ENCODE data around the gene SND1.

- TF ChIP-seq CTCF (IDR thresholded peaks at IDR 0.05) (no peak), POLR2A (IDR thresholded peaks at IDR 0.05) (no peak)
Measured at GRCh38 chr7:127907110-127908040, 255.4 kb downstream of the SND1 start.
